ENCODE results near the gene CDKN2B-AS1. TPM values are rescaled to one million over a fixed set of nuclear protein-coding genes. Genes with fewer than 3 reads are reported as not detected.

CDKN2B-AS1 gene
- total RNA-seq, 4 donors from 2014 or later = 0.72 to 0.93 TPM; not detected in 2

DNA sequence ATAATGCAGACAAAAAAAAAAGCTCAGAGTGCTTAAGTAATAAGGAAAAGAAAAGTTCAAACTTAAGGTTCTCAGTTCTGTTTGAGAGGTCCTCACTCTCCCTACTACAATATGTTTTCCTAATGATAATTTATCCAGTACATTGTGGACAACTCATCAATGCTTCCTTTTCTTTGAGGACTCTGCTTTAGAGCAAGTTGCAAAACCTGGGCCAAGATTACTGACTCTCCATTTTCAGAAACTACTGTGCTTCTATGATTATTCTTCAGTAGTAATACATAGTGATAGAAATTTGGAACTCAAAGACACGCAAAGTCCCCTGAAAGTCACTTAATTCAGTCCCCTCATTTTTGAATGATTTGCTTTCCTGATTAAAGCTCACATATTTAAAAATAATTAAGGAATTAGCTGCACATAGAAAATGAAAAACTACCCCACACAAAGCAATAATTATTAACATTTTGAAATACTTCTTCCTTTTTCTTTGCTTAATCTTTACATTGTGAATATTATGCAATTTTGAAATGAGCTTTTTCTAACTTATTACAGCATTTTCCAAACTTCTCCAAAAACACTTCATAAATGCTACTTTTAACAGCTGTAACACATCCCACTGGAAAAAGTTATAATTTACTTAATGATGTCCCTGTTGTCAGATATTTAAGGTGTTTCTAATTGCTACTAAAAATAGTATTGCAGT lies 11.6 kb upstream of the CDKN2B-AS1 start:
- TF ChIP-seq, protein P1, sequence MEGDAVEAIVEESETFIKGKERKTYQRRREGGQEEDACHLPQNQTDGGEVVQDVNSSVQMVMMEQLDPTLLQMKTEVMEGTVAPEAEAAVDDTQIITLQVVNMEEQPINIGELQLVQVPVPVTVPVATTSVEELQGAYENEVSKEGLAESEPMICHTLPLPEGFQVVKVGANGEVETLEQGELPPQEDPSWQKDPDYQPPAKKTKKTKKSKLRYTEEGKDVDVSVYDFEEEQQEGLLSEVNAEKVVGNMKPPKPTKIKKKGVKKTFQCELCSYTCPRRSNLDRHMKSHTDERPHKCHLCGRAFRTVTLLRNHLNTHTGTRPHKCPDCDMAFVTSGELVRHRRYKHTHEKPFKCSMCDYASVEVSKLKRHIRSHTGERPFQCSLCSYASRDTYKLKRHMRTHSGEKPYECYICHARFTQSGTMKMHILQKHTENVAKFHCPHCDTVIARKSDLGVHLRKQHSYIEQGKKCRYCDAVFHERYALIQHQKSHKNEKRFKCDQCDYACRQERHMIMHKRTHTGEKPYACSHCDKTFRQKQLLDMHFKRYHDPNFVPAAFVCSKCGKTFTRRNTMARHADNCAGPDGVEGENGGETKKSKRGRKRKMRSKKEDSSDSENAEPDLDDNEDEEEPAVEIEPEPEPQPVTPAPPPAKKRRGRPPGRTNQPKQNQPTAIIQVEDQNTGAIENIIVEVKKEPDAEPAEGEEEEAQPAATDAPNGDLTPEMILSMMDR (IDR thresholded peaks at IDR 0.05) = no peak
- ATAC-seq (ENCODE audit: low FRiP score) = no peak
- DNase-seq (ENCODE audit: low spot score) = no peak

DNA sequence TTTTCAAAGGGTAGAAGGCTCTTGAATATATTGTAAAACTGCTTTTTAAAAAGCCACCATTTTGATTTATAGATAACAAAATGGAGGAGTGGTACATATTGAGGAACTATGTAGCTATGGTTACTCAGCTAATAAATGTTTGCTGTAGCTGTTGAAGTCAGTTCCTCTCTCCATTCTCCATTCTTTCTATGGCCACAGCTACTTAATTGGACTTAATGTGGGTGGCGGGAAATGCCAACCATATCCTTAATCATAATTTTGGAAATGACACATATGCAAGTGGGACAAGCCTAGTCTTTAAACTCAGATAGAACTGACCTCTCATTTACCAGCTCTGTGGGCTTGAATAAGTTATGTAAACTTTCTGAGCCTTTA lies 11.0 kb upstream of the CDKN2B-AS1 start:
- no peak for ATAC-seq (ENCODE audit: low FRiP score)
- TF ChIP-seq, protein P1 (IDR thresholded peaks at IDR 0.05) = no peak
- no peak for DNase-seq (ENCODE audit: low spot score)

DNA sequence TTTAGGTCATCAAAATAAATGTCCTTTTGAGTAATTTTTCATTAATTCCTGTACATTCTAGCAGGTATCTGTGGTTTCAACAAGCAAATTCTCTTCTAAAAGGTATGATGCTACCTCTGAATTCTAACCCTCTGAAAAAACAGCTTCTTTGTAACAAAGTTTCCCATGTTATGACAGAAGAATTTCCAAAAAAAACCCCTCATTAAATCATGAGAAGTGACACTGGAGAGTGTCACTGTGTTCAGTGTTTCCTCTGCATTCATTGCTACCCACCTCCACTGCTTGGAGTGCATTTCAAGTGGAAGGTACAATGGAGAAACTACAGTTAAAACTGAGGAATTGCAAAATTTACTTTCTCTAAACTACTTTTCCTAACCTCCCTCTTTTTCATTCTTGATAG lies 10.5 kb upstream of the CDKN2B-AS1 start:
- DNase-seq (ENCODE audit: low spot score) = no peak
- TF ChIP-seq, protein P1 (IDR thresholded peaks at IDR 0.05) = no peak
- ATAC-seq (ENCODE audit: low FRiP score) = no peak

DNA sequence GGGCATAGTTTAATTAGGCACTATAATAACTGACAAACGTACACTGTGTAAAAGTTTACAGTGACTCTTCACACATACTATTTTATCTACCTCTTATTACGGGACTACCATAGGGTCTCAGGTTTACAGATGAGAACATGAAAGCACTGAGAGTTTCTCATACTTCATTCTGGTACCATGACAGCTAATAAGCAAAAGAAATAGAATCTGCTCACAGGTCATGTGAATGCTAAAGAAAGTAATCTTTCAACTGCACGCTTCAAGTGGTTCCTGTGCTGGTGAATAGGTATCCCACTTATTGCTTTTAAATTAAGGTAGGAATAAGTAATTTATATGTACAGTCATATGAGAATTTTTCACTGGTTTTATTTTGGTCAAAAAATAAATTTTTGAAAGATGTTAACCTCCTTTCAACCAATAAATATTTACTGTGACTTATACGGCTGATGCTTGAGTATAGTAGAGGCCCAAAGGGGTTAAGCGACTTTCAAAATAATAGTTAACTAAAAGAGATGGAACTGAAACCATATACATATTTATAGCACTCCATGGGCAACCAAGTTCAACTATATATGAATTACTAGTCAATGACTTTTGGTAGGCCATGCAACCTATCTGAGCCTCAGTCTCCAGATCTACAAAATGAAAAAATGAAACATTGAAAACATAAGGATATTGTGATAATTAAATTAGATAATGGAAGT lies 8.5 kb upstream of the CDKN2B-AS1 start:
- DNase-seq (ENCODE audit: low spot score) (no peak), ATAC-seq (ENCODE audit: low FRiP score) (no peak)
- TF ChIP-seq, protein P1 (IDR thresholded peaks at IDR 0.05) = no peak

DNA sequence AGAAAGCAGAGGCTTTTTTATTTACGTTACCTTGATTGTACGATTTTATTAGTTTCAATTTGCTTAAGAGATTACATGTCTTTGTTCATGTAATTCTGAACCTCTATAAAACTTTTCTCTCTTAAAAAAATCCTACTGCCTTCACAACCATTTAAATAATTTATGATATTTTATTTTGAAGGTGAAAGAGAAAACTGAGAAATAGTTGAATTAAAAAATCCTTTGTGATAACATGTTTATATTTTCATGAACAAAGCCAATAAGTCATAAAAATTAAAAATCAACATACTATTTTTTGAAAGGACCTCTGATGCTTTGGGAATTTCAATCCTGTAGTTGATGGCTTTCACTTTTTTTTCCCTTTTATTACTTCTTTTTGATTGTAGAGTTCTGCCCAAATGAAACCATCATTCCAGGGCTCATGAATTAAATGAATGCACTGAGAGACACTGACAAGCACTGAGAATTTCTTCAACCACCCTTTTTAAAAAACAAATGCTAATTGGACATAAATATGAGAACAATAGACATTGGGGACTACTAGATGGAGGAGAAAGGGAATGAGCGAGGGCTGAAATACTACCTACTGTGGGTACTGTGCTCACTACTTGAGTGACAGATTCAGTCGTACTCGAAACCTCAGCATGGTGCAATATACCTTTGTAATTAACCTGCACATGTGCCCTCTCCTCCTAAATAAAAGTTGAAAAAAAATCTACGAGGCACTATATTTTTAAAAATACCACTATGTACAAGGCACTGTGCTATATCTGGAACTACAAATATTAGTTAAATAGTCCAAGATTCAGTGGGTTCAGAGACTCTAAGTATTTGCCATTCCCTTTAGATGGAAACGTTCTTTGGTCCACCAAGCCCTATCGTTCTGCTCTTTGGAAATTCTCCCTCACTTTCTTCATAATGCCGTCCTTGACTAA lies 6.3 kb upstream of the CDKN2B-AS1 start:
- DNase-seq (ENCODE audit: low spot score) (no peak), ATAC-seq (ENCODE audit: low FRiP score) (no peak)
- TF ChIP-seq, protein P1 (IDR thresholded peaks at IDR 0.05) = no peak

DNA sequence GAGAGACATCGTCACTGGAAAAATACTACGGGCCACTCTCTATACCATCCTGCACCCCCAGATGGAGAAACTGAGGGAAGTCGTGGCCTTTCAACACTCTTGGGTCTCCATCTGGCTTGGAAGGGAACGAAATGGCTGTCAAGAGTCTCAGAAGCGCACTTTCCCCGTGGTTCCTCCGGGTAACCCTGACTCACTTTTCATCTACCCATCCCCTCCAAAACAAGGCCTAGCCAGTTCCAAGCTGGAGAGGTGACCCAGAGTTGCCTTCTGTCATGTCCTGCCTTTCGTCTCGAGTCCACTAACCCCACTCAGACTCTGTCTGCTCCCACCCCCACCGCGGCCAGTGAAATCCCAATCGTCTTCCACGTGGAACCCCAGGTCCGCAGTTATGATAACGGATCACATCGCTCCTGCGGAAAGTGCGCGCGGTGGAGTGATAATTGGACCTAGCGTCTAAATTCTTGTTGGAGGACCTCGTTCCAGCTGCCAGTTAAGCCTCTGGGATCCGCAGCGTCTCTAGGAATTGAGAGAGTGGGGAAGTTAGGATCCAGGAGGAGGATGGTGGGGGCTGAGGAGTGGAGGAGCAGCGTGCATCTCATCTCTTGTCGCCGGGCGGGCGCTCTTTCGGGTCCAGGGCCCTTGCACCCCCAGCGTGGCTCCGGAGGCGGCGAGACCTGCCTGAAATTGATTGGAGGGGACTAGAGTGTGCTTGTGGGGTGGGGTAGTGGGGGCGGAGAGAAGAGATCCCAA lies 5.0 kb upstream of the CDKN2B-AS1 start:
- TF ChIP-seq, protein P1 (IDR thresholded peaks at IDR 0.05) = no peak
- DNase-seq (ENCODE audit: low spot score) = no peak
- ATAC-seq (ENCODE audit: low FRiP score) = no peak

All from omental fat pad (tissue), 4 donors.